Measurements from ENCODE around the gene POLR3B. TPM values are rescaled to one million over a fixed set of nuclear protein-coding genes. Genes with fewer than 3 reads are reported as not detected.

Gene POLR3B
- total RNA-seq, 1 donor from 2014 or later, result 13.1 TPM

- Mint-ChIP-seq H3K27me3 (no peaks in the 10 kb centered on the region), H3K36me3 (ENCODE audit: low read depth) (no peaks in the 10 kb centered on the region), H3K9me3 (no peaks in the 10 kb centered on the region), H3K27ac (no peak overlapping the region), H3K4me3 (no peak overlapping the region), H3K4me1 (no peaks in the 10 kb centered on the region)
- no peak for DNase-seq
- intact Hi-C loops (cut with micrococcal nuclease), result no loop called here
Measured at GRCh38 chr12:106487664-106488063, 130.1 kb downstream of the POLR3B start.

GRCh38 chr12:106488884-106489283 is 131.3 kb downstream of the POLR3B start:
- Mint-ChIP-seq H3K4me3 (no peak overlapping the region), H3K4me1 (no peaks in the 10 kb centered on the region), H3K27me3 (no peaks in the 10 kb centered on the region), H3K27ac (no peak overlapping the region), H3K36me3 (ENCODE audit: low read depth) (no peaks in the 10 kb centered on the region), H3K9me3 (no peaks in the 10 kb centered on the region)
- intact Hi-C loops (cut with micrococcal nuclease), result no loop called here
- DNase-seq, result no peak

- Mint-ChIP-seq H3K36me3 (ENCODE audit: low read depth) (no peaks in the 10 kb centered on the region), H3K4me1 (no peaks in the 10 kb centered on the region), H3K9me3 (no peaks in the 10 kb centered on the region), H3K4me3 (no peak overlapping the region), H3K27me3 (no peaks in the 10 kb centered on the region), H3K27ac (no peak overlapping the region)
- intact Hi-C loops (cut with micrococcal nuclease), result no loop called here
- DNase-seq, result no peak
Measured at GRCh38 chr12:106490264-106490663, 132.7 kb downstream of the POLR3B start.

- H3K36me3 Mint-ChIP-seq (ENCODE audit: low read depth), result no peaks in the 10 kb centered on the region
- intact Hi-C loops (cut with micrococcal nuclease), result no loop called here
- H3K4me1 Mint-ChIP-seq, result no peaks in the 10 kb centered on the region
- H3K27me3 Mint-ChIP-seq, result no peaks in the 10 kb centered on the region
- H3K9me3 Mint-ChIP-seq, result no peaks in the 10 kb centered on the region
- no peak overlapping the region for H3K4me3 Mint-ChIP-seq
- H3K27ac Mint-ChIP-seq, result no peak overlapping the region
- DNase-seq, result no peak
Measured at GRCh38 chr12:106492857-106493256, 135.3 kb downstream of the POLR3B start.

- Mint-ChIP-seq H3K27ac (no peak overlapping the region), H3K27me3 (no peaks in the 10 kb centered on the region), H3K4me3 (no peak overlapping the region), H3K4me1 (no peaks in the 10 kb centered on the region), H3K9me3 (no peaks in the 10 kb centered on the region), H3K36me3 (ENCODE audit: low read depth) (peaks cover 3% of the 10 kb centered on the region)
- intact Hi-C loops (cut with micrococcal nuclease), result no loop called here
- DNase-seq, result no peak
Measured at GRCh38 chr12:106493531-106493930, 136.0 kb downstream of the POLR3B start.

GRCh38 chr12:106495354-106495965 is 137.9 kb downstream of the POLR3B start:
- Mint-ChIP-seq H3K9me3 (no peaks in the 10 kb centered on the region), H3K27ac (no peak overlapping the region), H3K36me3 (ENCODE audit: low read depth) (peaks cover 6% of the 10 kb centered on the region), H3K27me3 (no peaks in the 10 kb centered on the region), H3K4me1 (peaks cover 3% of the 10 kb centered on the region), H3K4me3 (no peak overlapping the region)
- intact Hi-C loops (cut with micrococcal nuclease), result no loop called here
- DNase-seq, result no peak

GRCh38 chr12:106498056-106498455 is 140.5 kb downstream of the POLR3B start:
- peaks cover 3% of the 10 kb centered on the region for H3K4me1 Mint-ChIP-seq
- DNase-seq, result no peak
- no peak overlapping the region for H3K4me3 Mint-ChIP-seq
- no peak overlapping the region for H3K27ac Mint-ChIP-seq
- no peaks in the 10 kb centered on the region for H3K27me3 Mint-ChIP-seq
- peaks cover 9% of the 10 kb centered on the region for H3K36me3 Mint-ChIP-seq (ENCODE audit: low read depth)
- intact Hi-C loops (cut with micrococcal nuclease), result no loop called here
- H3K9me3 Mint-ChIP-seq, result no peaks in the 10 kb centered on the region

GRCh38 chr12:106499628-106500027 is 142.1 kb downstream of the POLR3B start:
- H3K27me3 Mint-ChIP-seq, result no peaks in the 10 kb centered on the region
- intact Hi-C loops (cut with micrococcal nuclease), result no loop called here
- H3K9me3 Mint-ChIP-seq, result no peaks in the 10 kb centered on the region
- no peak for DNase-seq
- H3K27ac Mint-ChIP-seq, result no peak overlapping the region
- no peak overlapping the region for H3K4me3 Mint-ChIP-seq
- peaks cover 3% of the 10 kb centered on the region for H3K4me1 Mint-ChIP-seq
- peaks cover 9% of the 10 kb centered on the region for H3K36me3 Mint-ChIP-seq (ENCODE audit: low read depth)

GRCh38 chr12:106506691-106507090 is 149.1 kb downstream of the POLR3B start:
- DNase-seq, result no peak
- Mint-ChIP-seq H3K9me3 (no peaks in the 10 kb centered on the region), H3K27me3 (no peaks in the 10 kb centered on the region), H3K4me3 (no peak overlapping the region), H3K4me1 (no peaks in the 10 kb centered on the region), H3K27ac (no peak overlapping the region), H3K36me3 (ENCODE audit: low read depth) (peaks cover 4% of the 10 kb centered on the region)
- intact Hi-C loops (cut with micrococcal nuclease), result no loop called here

- peaks cover 4% of the 10 kb centered on the region for H3K36me3 Mint-ChIP-seq (ENCODE audit: low read depth)
- peaks cover 3% of the 10 kb centered on the region for H3K9me3 Mint-ChIP-seq
- DNase-seq, result no peak
- H3K27ac Mint-ChIP-seq, result no peak overlapping the region
- intact Hi-C loops (cut with micrococcal nuclease), result no loop called here
- H3K27me3 Mint-ChIP-seq, result no peaks in the 10 kb centered on the region
- no peaks in the 10 kb centered on the region for H3K4me1 Mint-ChIP-seq
- no peak overlapping the region for H3K4me3 Mint-ChIP-seq
Measured at GRCh38 chr12:106508966-106509365, 151.4 kb downstream of the POLR3B start.

GRCh38 chr12:106511365-106511764 is 153.8 kb downstream of the POLR3B start:
- H3K27me3 Mint-ChIP-seq, result no peaks in the 10 kb centered on the region
- H3K4me3 Mint-ChIP-seq, result no peak overlapping the region
- peaks cover 3% of the 10 kb centered on the region for H3K9me3 Mint-ChIP-seq

GRCh38 chr12:106517314-106517713 is 159.8 kb downstream of the POLR3B start:
- Mint-ChIP-seq H3K4me1 (no peaks in the 10 kb centered on the region), H3K4me3 (no peak overlapping the region), H3K9me3 (peaks cover 3% of the 10 kb centered on the region), H3K36me3 (ENCODE audit: low read depth) (no peaks in the 10 kb centered on the region), H3K27me3 (no peaks in the 10 kb centered on the region), H3K27ac (no peak overlapping the region)
- DNase-seq, result no peak
- intact Hi-C loops (cut with micrococcal nuclease), result no loop called here

More at GRCh38 chr12:106511365-106511764, 153.8 kb downstream of the POLR3B start:
- intact Hi-C loops (cut with micrococcal nuclease), result no loop called here
- Mint-ChIP-seq H3K4me1 (no peaks in the 10 kb centered on the region), H3K27ac (no peak overlapping the region), H3K36me3 (ENCODE audit: low read depth) (peaks cover 2% of the 10 kb centered on the region)
- DNase-seq, result no peak

GRCh38 chr12:106519607-106520021 is 162.1 kb downstream of the POLR3B start:
- H3K4me1 Mint-ChIP-seq, result no peaks in the 10 kb centered on the region
- H3K36me3 Mint-ChIP-seq (ENCODE audit: low read depth), result no peaks in the 10 kb centered on the region
- DNase-seq, result no peak
- H3K27me3 Mint-ChIP-seq, result peaks cover 3% of the 10 kb centered on the region
- intact Hi-C loops (cut with micrococcal nuclease), result no loop called here
- H3K4me3 Mint-ChIP-seq, result no peak overlapping the region
- no peaks in the 10 kb centered on the region for H3K9me3 Mint-ChIP-seq
- H3K27ac Mint-ChIP-seq, result no peak overlapping the region

GRCh38 chr12:106521901-106522300 is 164.4 kb downstream of the POLR3B start:
- Mint-ChIP-seq H3K4me1 (no peaks in the 10 kb centered on the region), H3K4me3 (no peak overlapping the region)

GRCh38 chr12:106522708-106523107 is 165.2 kb downstream of the POLR3B start:
- Mint-ChIP-seq H3K9me3 (no peaks in the 10 kb centered on the region), H3K27me3 (peaks cover 3% of the 10 kb centered on the region), H3K4me3 (no peak overlapping the region), H3K4me1 (no peaks in the 10 kb centered on the region), H3K27ac (no peak overlapping the region), H3K36me3 (ENCODE audit: low read depth) (no peaks in the 10 kb centered on the region)
- intact Hi-C loops (cut with micrococcal nuclease), result no loop called here
- DNase-seq, result no peak

More at GRCh38 chr12:106521901-106522300, 164.4 kb downstream of the POLR3B start:
- Mint-ChIP-seq H3K27me3 (peaks cover 3% of the 10 kb centered on the region), H3K9me3 (no peaks in the 10 kb centered on the region), H3K27ac (no peak overlapping the region), H3K36me3 (ENCODE audit: low read depth) (no peaks in the 10 kb centered on the region)
- DNase-seq, result no peak
- intact Hi-C loops (cut with micrococcal nuclease), result no loop called here
